Activated CD4-positive, alpha-beta T cell treated with anti-CD3 and anti-CD28 coated beads for 36 hours (primary cell): Measurements from ENCODE around the gene CWC22. TPM values are rescaled to one million over a fixed set of nuclear protein-coding genes. Genes with fewer than 3 reads are reported as not detected.
"Not testable (repeated sequence)": the region's sequence is repeated elsewhere in the genome, so short reads cannot be mapped to it uniquely, and the experiment has no call there.

Experiments used
- ATAC-seq: fragments of 200-7000 bp; cut with Tn5 transposase; one replicate; pipeline ENCODE4 v1.10.0; 2021; ENCODE audit warnings: mild to moderate bottlenecking, moderate library complexity
- CTCF ChIA-PET: fragments of 350-600 bp; sonication (Branson Sonifier 250); formaldehyde crosslinking; loops from one replicate; lab custom pipeline; 2021; ENCODE audit warnings: antibody characterized with exemption; lab: Charles Lee
- POLR2A ChIA-PET: fragments of 350-600 bp; sonication (Branson Sonifier 250); formaldehyde crosslinking; loops from one replicate; lab custom pipeline; 2021; ENCODE audit warnings: antibody characterized with exemption, inconsistent platforms; lab: Charles Lee
- DNase-seq: peaks from one replicate; pipeline ENCODE4 v3.0.0-alpha.2; 2020
- H3K27ac Mint-ChIP-seq: one replicate; pipeline ENCODE4 v1.8.0; 2021; ENCODE audit warnings: mixed read lengths
- H3K27me3 Mint-ChIP-seq: one replicate; pipeline ENCODE4 v1.8.0; 2021; ENCODE audit warnings: mixed read lengths
- H3K36me3 Mint-ChIP-seq: one replicate; pipeline ENCODE4 v1.8.0; 2021; ENCODE audit warnings: low read depth, mixed read lengths
- H3K4me1 Mint-ChIP-seq: one replicate; pipeline ENCODE4 v1.8.0; 2021; ENCODE audit warnings: mixed read lengths
- H3K4me3 Mint-ChIP-seq: one replicate; pipeline ENCODE4 v1.8.0; 2021; ENCODE audit warnings: mild to moderate bottlenecking, moderate library complexity, mixed read lengths
- H3K9me3 Mint-ChIP-seq: one replicate; pipeline ENCODE4 v1.8.0; 2021; ENCODE audit warnings: low read depth, mixed read lengths
- intact Hi-C, 2 experiments: fragments of 100-400 bp; cut with DNase I in 1 of 2; cut with micrococcal nuclease in 1 of 2; formaldehyde crosslinking; loops; one replicate each; pipeline versions ENCODE4 v1.14.2 to v1.15.1; 2022 to 2024; cut with DNase I, micrococcal nuclease
- total RNA-seq, 2 experiments: library from RNA; stranded (reverse); gene quantifications; one replicate each; pipeline ENCODE4 v1.2.3, GENCODE V29; 2021

The CWC22 gene
- total RNA-seq, 2 experiments from 2014 or later: 25.3 to 31.0 TPM

GRCh38 chr2:180029575-180029974 lies 22.5 kb upstream of the CWC22 start:
- H3K4me1 Mint-ChIP-seq: no peaks in the 10 kb centered on the region
- ChIA-PET CTCF (no interaction called here), POLR2A (interaction anchor here (0.7 kb wide), 1 partner anchor 589 kb away, joined by 5 read pairs; no protein-coding TSS in a partner anchor)
- ATAC-seq: no peak
- H3K27me3 Mint-ChIP-seq: peaks cover 30% of the 10 kb centered on the region
- H3K27ac Mint-ChIP-seq: no peak overlapping the region
- no peak overlapping the region for H3K4me3 Mint-ChIP-seq
- no peaks in the 10 kb centered on the region for H3K36me3 Mint-ChIP-seq
- DNase-seq: no peak
- peaks cover 14% of the 10 kb centered on the region for H3K9me3 Mint-ChIP-seq
- intact Hi-C loops: no loop called here

- Mint-ChIP-seq H3K27ac (no peak overlapping the region), H3K36me3 (no peaks in the 10 kb centered on the region), H3K9me3 (no peaks in the 10 kb centered on the region), H3K4me3 (no peak overlapping the region), H3K4me1 (no peaks in the 10 kb centered on the region), H3K27me3 (peaks cover 5% of the 10 kb centered on the region)
- ChIA-PET POLR2A (no interaction called here), CTCF (no interaction called here)
- ATAC-seq: no peak
- no peak for DNase-seq
- intact Hi-C loops: no loop called here
Observed at GRCh38 chr2:180021850-180022249, 14.8 kb upstream of the CWC22 start.

GRCh38 chr2:180017784-180018183 lies 10.7 kb upstream of the CWC22 start:
- Mint-ChIP-seq H3K36me3 (no peaks in the 10 kb centered on the region), H3K4me1 (no peaks in the 10 kb centered on the region), H3K27me3 (peaks cover 8% of the 10 kb centered on the region), H3K9me3 (no peaks in the 10 kb centered on the region), H3K4me3 (no peak overlapping the region), H3K27ac (no peak overlapping the region)
- CTCF ChIA-PET: no interaction called here
- intact Hi-C loops: no loop called here
- ATAC-seq (no peak), DNase-seq (no peak)
- POLR2A ChIA-PET: interaction anchor here (0.7 kb wide), 1 partner anchor 999 kb away, joined by 3 read pairs; no protein-coding TSS in a partner anchor

GRCh38 chr2:180016937-180017336 lies 9.8 kb upstream of the CWC22 start:
- DNase-seq: no peak
- H3K4me1 Mint-ChIP-seq: no peaks in the 10 kb centered on the region
- no peak overlapping the region for H3K27ac Mint-ChIP-seq
- H3K9me3 Mint-ChIP-seq: no peaks in the 10 kb centered on the region
- intact Hi-C loops: no loop called here
- ATAC-seq: no peak
- peaks cover 8% of the 10 kb centered on the region for H3K27me3 Mint-ChIP-seq
- H3K36me3 Mint-ChIP-seq: no peaks in the 10 kb centered on the region
- CTCF ChIA-PET: no interaction called here
- POLR2A ChIA-PET: no interaction called here
- no peak overlapping the region for H3K4me3 Mint-ChIP-seq

GRCh38 chr2:180015951-180016709 lies 9.0 kb upstream of the CWC22 start:
- H3K27ac Mint-ChIP-seq: no peak overlapping the region
- H3K4me1 Mint-ChIP-seq: no peaks in the 10 kb centered on the region
- ATAC-seq (no peak), DNase-seq (no peak)
- H3K4me3 Mint-ChIP-seq: no peak overlapping the region
- H3K27me3 Mint-ChIP-seq: peaks cover 8% of the 10 kb centered on the region
- ChIA-PET CTCF (no interaction called here), POLR2A (interaction anchor here (0.6 to 0.7 kb wide), 2 partner anchors 35 to 1252 kb away, joined by 4 read pairs; no protein-coding TSS in a partner anchor)
- H3K9me3 Mint-ChIP-seq: no peaks in the 10 kb centered on the region
- no peaks in the 10 kb centered on the region for H3K36me3 Mint-ChIP-seq
- intact Hi-C loops: no loop called here

- Mint-ChIP-seq H3K36me3 (no peaks in the 10 kb centered on the region), H3K27me3 (peaks cover 7% of the 10 kb centered on the region), H3K27ac (no peak overlapping the region), H3K4me1 (peaks cover under 1% of the 10 kb centered on the region), H3K4me3 (no peak overlapping the region), H3K9me3 (no peaks in the 10 kb centered on the region)
- ATAC-seq: peak; percentile 75
- intact Hi-C loops: no loop called here
- CTCF ChIA-PET: no interaction called here
- DNase-seq: no peak
- POLR2A ChIA-PET: no interaction called here
Observed at GRCh38 chr2:180012523-180012922, 5.4 kb upstream of the CWC22 start.

GRCh38 chr2:180010701-180011100 lies 3.6 kb upstream of the CWC22 start:
- Mint-ChIP-seq H3K4me3 (no peak overlapping the region), H3K27ac (peak overlapping the region; percentile 6), H3K4me1 (peaks cover 10% of the 10 kb centered on the region), H3K36me3 (peaks cover 2% of the 10 kb centered on the region), H3K9me3 (no peaks in the 10 kb centered on the region), H3K27me3 (peaks cover 3% of the 10 kb centered on the region)
- ChIA-PET CTCF (interaction anchor here (0.8 kb wide), 1 partner anchor 19 kb away, joined by 3 read pairs; no protein-coding TSS in a partner anchor), POLR2A (no interaction called here)
- DNase-seq: no peak
- no peak for ATAC-seq
- intact Hi-C loops: no loop called here

- Mint-ChIP-seq H3K4me1 (peaks cover 45% of the 10 kb centered on the region), H3K27me3 (no peaks in the 10 kb centered on the region), H3K4me3 (peak overlapping the region; percentile 92), H3K36me3 (peaks cover 20% of the 10 kb centered on the region), H3K9me3 (no peaks in the 10 kb centered on the region), H3K27ac (peak overlapping the region; percentile 99)
- ATAC-seq (no peak), DNase-seq (no peak)
- CTCF ChIA-PET: no interaction called here
- intact Hi-C loops: loop anchor here (5.0 to 10.0 kb wide), 4 partner anchors 741 to 1886 kb away; partner anchors contain the start of genes ITPRID2 (in 1 of the 2), SESTD1 (in 1 of the 2) and UBE2E3 (in 1 of the 2)
- POLR2A ChIA-PET: no interaction called here
Observed at GRCh38 chr2:180006231-180006630, 866 bp downstream of the CWC22 start.

GRCh38 chr2:180005465-180005864 lies 1.6 kb downstream of the CWC22 start:
- POLR2A ChIA-PET, ATAC-seq, H3K27ac Mint-ChIP-seq, DNase-seq, H3K9me3 Mint-ChIP-seq, H3K27me3 Mint-ChIP-seq, CTCF ChIA-PET: not testable (repeated sequence)
- H3K4me3 Mint-ChIP-seq: peak overlapping the region; percentile 92
- peaks cover 49% of the 10 kb centered on the region for H3K4me1 Mint-ChIP-seq
- peaks cover 20% of the 10 kb centered on the region for H3K36me3 Mint-ChIP-seq
- intact Hi-C loops: loop anchor here (5.0 to 10.0 kb wide), 4 partner anchors 741 to 1887 kb away; partner anchors contain the start of genes ITPRID2 (in 1 of the 2), SESTD1 (in 1 of the 2) and UBE2E3 (in 1 of the 2)

GRCh38 chr2:180004731-180005130 lies 2.4 kb downstream of the CWC22 start:
- no peak overlapping the region for H3K4me3 Mint-ChIP-seq
- H3K36me3 Mint-ChIP-seq: peaks cover 20% of the 10 kb centered on the region
- H3K9me3 Mint-ChIP-seq: no peaks in the 10 kb centered on the region
- POLR2A ChIA-PET: no interaction called here
- ATAC-seq: no peak
- H3K27ac Mint-ChIP-seq: no peak overlapping the region
- CTCF ChIA-PET: no interaction called here
- DNase-seq: no peak
- peaks cover 53% of the 10 kb centered on the region for H3K4me1 Mint-ChIP-seq
- intact Hi-C loops: loop anchor here (5.0 to 10.0 kb wide), 4 partner anchors 740 to 1888 kb away; partner anchors contain the start of genes ITPRID2 (in 1 of the 2), SESTD1 (in 1 of the 2) and UBE2E3 (in 1 of the 2)
- H3K27me3 Mint-ChIP-seq: no peaks in the 10 kb centered on the region

- POLR2A ChIA-PET: no interaction called here
- peaks cover 55% of the 10 kb centered on the region for H3K4me1 Mint-ChIP-seq
Observed at GRCh38 chr2:180003559-180003958, 3.5 kb downstream of the CWC22 start.

More at GRCh38 chr2:180003559-180003958, 3.5 kb downstream of the CWC22 start:
- Mint-ChIP-seq H3K36me3 (peaks cover 23% of the 10 kb centered on the region), H3K27ac (no peak overlapping the region), H3K27me3 (no peaks in the 10 kb centered on the region), H3K4me3 (no peak overlapping the region), H3K9me3 (no peaks in the 10 kb centered on the region)
- CTCF ChIA-PET: interaction anchor here (0.6 kb wide), 2 partner anchors 12 to 63 kb away, joined by 3 read pairs; no protein-coding TSS in a partner anchor
- ATAC-seq (no peak), DNase-seq (no peak)
- intact Hi-C loops: loop anchor here (10.0 kb wide), 3 partner anchors 739 to 981 kb away; partner anchors contain the start of genes SESTD1 (in 1 of the 2) and UBE2E3 (in 1 of the 2)
